Hair follicular keratinocyte (primary cell): Measurements from ENCODE around the gene OR2Y1. TPM values are rescaled to one million over a fixed set of nuclear protein-coding genes. Genes with fewer than 3 reads are reported as not detected.

Experiments
- total RNA-seq: library from RNA; depleted of rRNA; stranded (reverse); fragments of >200 nt; gene quantifications from 2 replicates; pipeline ENCODE4 v1.2.3, GENCODE V29; 2015

OR2Y1 gene, protein sequence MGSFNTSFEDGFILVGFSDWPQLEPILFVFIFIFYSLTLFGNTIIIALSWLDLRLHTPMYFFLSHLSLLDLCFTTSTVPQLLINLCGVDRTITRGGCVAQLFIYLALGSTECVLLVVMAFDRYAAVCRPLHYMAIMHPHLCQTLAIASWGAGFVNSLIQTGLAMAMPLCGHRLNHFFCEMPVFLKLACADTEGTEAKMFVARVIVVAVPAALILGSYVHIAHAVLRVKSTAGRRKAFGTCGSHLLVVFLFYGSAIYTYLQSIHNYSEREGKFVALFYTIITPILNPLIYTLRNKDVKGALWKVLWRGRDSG
- not detected in 2 replicates for total RNA-seq

GRCh38 chr5:180739958-180740357 lies at the start of gene OR2Y1:
Gene OR2Y1 (minus strand): TSS chr5:180740058. CDS start chr5:180740058, 0 bp downstream.

Other genes with a start within 250 kb of the OR2Y1 start
- 11.2 and 14.9 TPM in 2 replicates for gene CNOT6, start 245.7 kb downstream of the OR2Y1 start, total RNA-seq
- gene SCGB3A1, start 148.6 kb downstream of the OR2Y1 start, total RNA-seq: not detected in 2 replicates
- gene FLT4, start 90.5 kb downstream of the OR2Y1 start, total RNA-seq: 0.08 and 0.16 TPM in 2 replicates
- 133 and 147 TPM in 2 replicates for gene MGAT1, start 62.7 kb upstream of the OR2Y1 start, total RNA-seq
- gene ZFP62, start 121.2 kb upstream of the OR2Y1 start, total RNA-seq: 9.0 and 13.3 TPM in 2 replicates
- not detected in 2 replicates for gene BTNL8, start 159.1 kb upstream of the OR2Y1 start, total RNA-seq
- gene BTNL3, start 248.8 kb upstream of the OR2Y1 start, total RNA-seq: not detected in 2 replicates